ENCODE results near the gene DDIT3. TPM values are rescaled to one million over a fixed set of nuclear protein-coding genes. Genes with fewer than 3 reads are reported as not detected.

Gene DDIT3
- total and polyA plus RNA-seq, 4 donors, result 4.7 to 30.2 (median 16.2) TPM

GRCh38 chr12:57527184-57527583 is 6.9 kb upstream of the DDIT3 start:
- no peak overlapping the region for H3K27ac ChIP-seq (ENCODE audit: low read depth in 1 of 2, low read length in 2 of 2)
- TF ChIP-seq MAX (IDR thresholded peaks at IDR 0.05) (no peak), ZBTB33 (IDR thresholded peaks at IDR 0.05) (no peak), CTCF (IDR thresholded peaks at IDR 0.05; ENCODE audit: low read depth, low read length, missing input control) (no peak), HNF4A (conservative IDR thresholded peaks at IDR 0.05) (no peak), YY1 (IDR thresholded peaks at IDR 0.05) (no peak), RAD21 (IDR thresholded peaks at IDR 0.05) (no peak), HNF4G (IDR thresholded peaks at IDR 0.05) (no peak), EGR1 (IDR thresholded peaks at IDR 0.05; ENCODE audit: low read depth in 2 of 2) (no peak), NR2F2 (IDR thresholded peaks at IDR 0.05) (no peak), FOXA1 (IDR thresholded peaks at IDR 0.05) (no peak), SP1 (IDR thresholded peaks at IDR 0.05) (no peak), REST (IDR thresholded peaks at IDR 0.05) (no peak), RXRA (IDR thresholded peaks at IDR 0.05) (no peak), GABPA (IDR thresholded peaks at IDR 0.05 in 1 of 2, conservative IDR thresholded peaks at IDR 0.05 in 1 of 2) (no peak), JUND (IDR thresholded peaks at IDR 0.05) (no peak)
- 87% methylated on average over 5 of the region's 5 CpGs for WGBS
- no peak for DNase-seq (ENCODE audit: low spot score)
- H3K4me1 ChIP-seq (ENCODE audit: control insufficient read depth in 4 of 4, insufficient read depth in 4 of 4, low read length in 3 of 4), result peaks cover 7 to 20% (median 17%) of the 10 kb centered on the region in 4 donors
- H3K36me3 ChIP-seq (ENCODE audit: control insufficient read depth in 4 of 4, insufficient read depth in 3 of 4, low read depth in 1 of 4, low read length in 3 of 4), result peaks cover 17 to 55% (median 38%) of the 10 kb centered on the region in 4 donors
- H3K9ac ChIP-seq (ENCODE audit: low read depth in 1 of 2, low read length in 2 of 2), result no peak overlapping the region
- H3K9me3 ChIP-seq (ENCODE audit: control insufficient read depth in 4 of 4, low read length in 3 of 4), result no peaks in the 10 kb centered on the region
- no peak overlapping the region for H3K4me3 ChIP-seq (ENCODE audit: low read depth in 1 of 3, low read length in 3 of 3)
- H3K27me3 ChIP-seq (ENCODE audit: control insufficient read depth in 4 of 4, insufficient read depth in 4 of 4, low read length in 3 of 4), result no peaks in the 10 kb centered on the region

- TF ChIP-seq SP1 (IDR thresholded peaks at IDR 0.05) (no peak), ATF3 (IDR thresholded peaks at IDR 0.05) (no peak), YY1 (IDR thresholded peaks at IDR 0.05) (no peak), RXRA (IDR thresholded peaks at IDR 0.05) (no peak), FOXA2 (IDR thresholded peaks at IDR 0.05) (no peak), GABPA (IDR thresholded peaks at IDR 0.05 in 1 of 2, conservative IDR thresholded peaks at IDR 0.05 in 1 of 2) (no peak), NR2F2 (IDR thresholded peaks at IDR 0.05) (no peak), EGR1 (IDR thresholded peaks at IDR 0.05; ENCODE audit: low read depth in 2 of 2) (no peak)
- Histone ChIP-seq H3K27me3 (ENCODE audit: control insufficient read depth in 4 of 4, insufficient read depth in 4 of 4, low read length in 3 of 4) (no peaks in the 10 kb centered on the region), H3K36me3 (ENCODE audit: control insufficient read depth in 4 of 4, insufficient read depth in 3 of 4, low read depth in 1 of 4, low read length in 3 of 4) (peaks cover 17 to 49% (median 35%) of the 10 kb centered on the region in 4 donors), H3K4me3 (ENCODE audit: low read depth in 1 of 3, low read length in 3 of 3) (no peak overlapping the region), H3K4me1 (ENCODE audit: control insufficient read depth in 4 of 4, insufficient read depth in 4 of 4, low read length in 3 of 4) (peaks cover 7 to 26% (median 20%) of the 10 kb centered on the region in 4 donors), H3K9me3 (ENCODE audit: control insufficient read depth in 4 of 4, low read length in 3 of 4) (no peaks in the 10 kb centered on the region), H3K9ac (ENCODE audit: low read depth in 1 of 2, low read length in 2 of 2) (no peak overlapping the region), H3K27ac (ENCODE audit: low read depth in 1 of 2, low read length in 2 of 2) (no peak overlapping the region)
- DNase-seq (ENCODE audit: low spot score), result no peak
- WGBS, result 89% methylated on average over 4 of the region's 4 CpGs
These were observed 6.3 kb upstream of the DDIT3 start for GRCh38 chr12:57526477-57527126.
